ENCODE results near the gene SPC24.

The SPC24 gene

DNA sequence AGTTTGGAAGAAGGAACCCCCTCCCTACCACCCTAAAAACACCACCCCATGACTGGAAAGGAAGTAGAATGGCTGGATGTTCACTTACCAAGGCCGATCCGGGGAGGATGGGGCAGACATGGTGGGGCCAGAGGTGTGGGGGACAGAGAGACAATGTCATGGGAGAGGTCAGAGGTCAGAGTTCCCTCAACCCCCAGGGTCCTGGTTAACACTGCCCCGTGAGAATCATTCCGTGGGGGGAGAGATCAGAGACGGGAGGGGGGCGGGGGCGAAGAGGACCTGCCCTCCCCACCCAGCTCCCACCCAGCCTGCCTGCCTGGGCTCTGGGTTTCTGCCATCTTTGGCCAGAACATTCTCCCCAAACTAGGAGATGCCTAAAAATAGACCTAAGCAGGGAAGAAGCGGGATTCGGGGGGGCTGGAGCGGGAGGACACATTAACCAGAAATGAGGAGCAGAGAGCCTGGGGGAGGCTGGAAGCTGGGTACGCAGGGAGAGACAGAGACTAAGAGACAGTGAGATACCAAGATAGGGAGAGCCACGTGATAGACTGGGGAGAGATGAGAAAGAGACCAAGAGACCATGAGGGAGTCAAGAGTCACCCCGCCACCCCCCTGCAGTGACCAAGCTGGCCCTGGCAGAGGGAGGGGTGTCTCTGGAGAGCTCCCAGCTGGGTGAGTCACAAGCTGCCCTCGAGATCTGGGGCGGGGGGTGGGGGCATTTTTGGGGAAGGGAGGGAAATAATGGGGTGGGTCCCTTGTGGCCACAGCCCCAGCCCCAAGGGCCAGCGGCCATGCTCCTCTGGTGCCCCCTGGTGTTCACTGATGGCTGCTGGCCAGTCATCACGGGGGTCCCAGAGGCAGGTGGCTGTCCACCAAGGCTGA is 47.9 kb upstream of the SPC24 start:
- peak in 1 of 2 experiments; percentile 10 for DNase-seq (ENCODE audit: low read depth in 1 of 2, low spot score in 1 of 2)
- H3K27me3 ChIP-seq (ENCODE audit: insufficient read depth, poor library complexity, severe bottlenecking): no peaks in the 10 kb centered on the region
- no peak for TF ChIP-seq POLR2AphosphoS5 (IDR thresholded peaks at IDR 0.05; ENCODE audit: low read depth)
- TF ChIP-seq, protein P1, sequence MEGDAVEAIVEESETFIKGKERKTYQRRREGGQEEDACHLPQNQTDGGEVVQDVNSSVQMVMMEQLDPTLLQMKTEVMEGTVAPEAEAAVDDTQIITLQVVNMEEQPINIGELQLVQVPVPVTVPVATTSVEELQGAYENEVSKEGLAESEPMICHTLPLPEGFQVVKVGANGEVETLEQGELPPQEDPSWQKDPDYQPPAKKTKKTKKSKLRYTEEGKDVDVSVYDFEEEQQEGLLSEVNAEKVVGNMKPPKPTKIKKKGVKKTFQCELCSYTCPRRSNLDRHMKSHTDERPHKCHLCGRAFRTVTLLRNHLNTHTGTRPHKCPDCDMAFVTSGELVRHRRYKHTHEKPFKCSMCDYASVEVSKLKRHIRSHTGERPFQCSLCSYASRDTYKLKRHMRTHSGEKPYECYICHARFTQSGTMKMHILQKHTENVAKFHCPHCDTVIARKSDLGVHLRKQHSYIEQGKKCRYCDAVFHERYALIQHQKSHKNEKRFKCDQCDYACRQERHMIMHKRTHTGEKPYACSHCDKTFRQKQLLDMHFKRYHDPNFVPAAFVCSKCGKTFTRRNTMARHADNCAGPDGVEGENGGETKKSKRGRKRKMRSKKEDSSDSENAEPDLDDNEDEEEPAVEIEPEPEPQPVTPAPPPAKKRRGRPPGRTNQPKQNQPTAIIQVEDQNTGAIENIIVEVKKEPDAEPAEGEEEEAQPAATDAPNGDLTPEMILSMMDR (IDR thresholded peaks at IDR 0.05; ENCODE audit: insufficient read depth, low read length): peak; percentile 49

DNA sequence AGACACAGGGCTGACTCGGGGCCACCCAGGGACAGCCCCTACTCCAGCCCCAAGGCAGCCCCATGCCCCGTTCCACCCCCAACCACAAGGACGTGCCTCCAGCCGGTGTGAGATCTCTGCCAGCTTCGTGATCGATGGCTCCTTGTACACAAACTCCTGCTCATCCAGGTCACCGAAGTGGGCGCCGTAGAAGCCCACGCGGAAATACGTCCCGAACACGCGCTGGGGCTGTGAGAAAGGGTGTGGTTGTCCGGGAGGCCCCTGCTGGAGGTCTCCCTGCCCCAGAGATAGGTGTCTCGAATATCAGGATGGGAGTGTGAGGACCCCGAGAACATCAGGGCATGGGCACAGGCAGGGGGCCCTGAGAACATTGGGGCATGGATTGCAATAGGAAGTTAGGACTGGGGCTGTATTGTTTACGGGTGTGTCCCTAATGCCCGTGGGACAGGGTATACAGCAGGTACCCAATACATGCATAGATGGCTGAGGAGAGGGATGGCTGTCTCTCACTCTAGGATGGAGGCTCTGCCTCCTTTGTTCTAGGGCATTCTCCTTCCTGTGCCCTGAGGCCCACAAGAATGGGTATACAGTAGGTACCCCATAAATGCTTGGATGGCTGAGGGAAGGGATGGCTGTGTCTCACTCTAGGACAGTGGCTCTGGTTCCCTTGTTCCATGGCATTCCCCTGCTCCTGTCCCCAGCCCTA is 47.1 kb upstream of the SPC24 start:
- Histone ChIP-seq H3K27ac (replicated peaks) (no peak overlapping the region), H3K4me3 (replicated peaks; ENCODE audit: insufficient read depth, low read length) (no peak overlapping the region), H3K27me3 (ENCODE audit: insufficient read depth, poor library complexity, severe bottlenecking) (no peaks in the 10 kb centered on the region)
- DNase-seq (ENCODE audit: low read depth in 1 of 2, low spot score in 1 of 2): no peak
- TF ChIP-seq GABPA (IDR thresholded peaks at IDR 0.05; ENCODE audit: low read depth): no peak

More for the DNA sequence above, 47.9 kb upstream of the SPC24 start:
- Histone ChIP-seq H3K27ac (replicated peaks) (no peak overlapping the region), H3K4me3 (replicated peaks; ENCODE audit: insufficient read depth, low read length) (no peak overlapping the region)

DNA sequence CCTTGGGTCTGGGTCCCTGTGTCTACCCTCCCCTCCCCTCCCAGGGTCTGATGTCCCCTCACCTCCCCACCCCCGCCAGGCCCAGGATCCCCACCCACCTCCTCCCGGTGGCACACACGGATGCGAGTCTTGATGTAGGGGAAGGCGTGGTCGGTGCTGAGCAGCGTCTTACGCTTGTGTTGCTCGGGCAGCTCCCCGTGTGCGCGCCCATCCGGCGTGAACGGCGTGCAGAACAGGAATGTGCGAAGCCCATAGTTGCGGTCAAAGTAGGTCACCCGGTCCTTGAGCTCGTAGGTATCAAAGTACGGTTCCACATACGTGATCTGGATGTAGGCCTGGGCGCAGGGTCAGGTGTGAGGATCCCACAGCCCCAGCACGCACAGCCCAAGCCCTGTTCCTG is 46.2 kb upstream of the SPC24 start:
- no peak for DNase-seq (ENCODE audit: low read depth in 1 of 2, low spot score in 1 of 2)
- Histone ChIP-seq H3K27ac (replicated peaks) (no peak overlapping the region), H3K27me3 (ENCODE audit: insufficient read depth, poor library complexity, severe bottlenecking) (no peaks in the 10 kb centered on the region), H3K4me3 (replicated peaks; ENCODE audit: insufficient read depth, low read length) (no peak overlapping the region)
- TF ChIP-seq, protein P1 (IDR thresholded peaks at IDR 0.05; ENCODE audit: insufficient read depth, low read length): no peak
- TF ChIP-seq POLR2AphosphoS5 (IDR thresholded peaks at IDR 0.05; ENCODE audit: low read depth) (no peak), SPI1 (IDR thresholded peaks at IDR 0.05; ENCODE audit: borderline replicate concordance, low read depth) (no peak), GABPA (IDR thresholded peaks at IDR 0.05; ENCODE audit: low read depth) (no peak)
- TF ChIP-seq, protein P2, sequence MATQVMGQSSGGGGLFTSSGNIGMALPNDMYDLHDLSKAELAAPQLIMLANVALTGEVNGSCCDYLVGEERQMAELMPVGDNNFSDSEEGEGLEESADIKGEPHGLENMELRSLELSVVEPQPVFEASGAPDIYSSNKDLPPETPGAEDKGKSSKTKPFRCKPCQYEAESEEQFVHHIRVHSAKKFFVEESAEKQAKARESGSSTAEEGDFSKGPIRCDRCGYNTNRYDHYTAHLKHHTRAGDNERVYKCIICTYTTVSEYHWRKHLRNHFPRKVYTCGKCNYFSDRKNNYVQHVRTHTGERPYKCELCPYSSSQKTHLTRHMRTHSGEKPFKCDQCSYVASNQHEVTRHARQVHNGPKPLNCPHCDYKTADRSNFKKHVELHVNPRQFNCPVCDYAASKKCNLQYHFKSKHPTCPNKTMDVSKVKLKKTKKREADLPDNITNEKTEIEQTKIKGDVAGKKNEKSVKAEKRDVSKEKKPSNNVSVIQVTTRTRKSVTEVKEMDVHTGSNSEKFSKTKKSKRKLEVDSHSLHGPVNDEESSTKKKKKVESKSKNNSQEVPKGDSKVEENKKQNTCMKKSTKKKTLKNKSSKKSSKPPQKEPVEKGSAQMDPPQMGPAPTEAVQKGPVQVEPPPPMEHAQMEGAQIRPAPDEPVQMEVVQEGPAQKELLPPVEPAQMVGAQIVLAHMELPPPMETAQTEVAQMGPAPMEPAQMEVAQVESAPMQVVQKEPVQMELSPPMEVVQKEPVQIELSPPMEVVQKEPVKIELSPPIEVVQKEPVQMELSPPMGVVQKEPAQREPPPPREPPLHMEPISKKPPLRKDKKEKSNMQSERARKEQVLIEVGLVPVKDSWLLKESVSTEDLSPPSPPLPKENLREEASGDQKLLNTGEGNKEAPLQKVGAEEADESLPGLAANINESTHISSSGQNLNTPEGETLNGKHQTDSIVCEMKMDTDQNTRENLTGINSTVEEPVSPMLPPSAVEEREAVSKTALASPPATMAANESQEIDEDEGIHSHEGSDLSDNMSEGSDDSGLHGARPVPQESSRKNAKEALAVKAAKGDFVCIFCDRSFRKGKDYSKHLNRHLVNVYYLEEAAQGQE (IDR thresholded peaks at IDR 0.05; ENCODE audit: insufficient replicate concordance, low read depth): no peak

DNA sequence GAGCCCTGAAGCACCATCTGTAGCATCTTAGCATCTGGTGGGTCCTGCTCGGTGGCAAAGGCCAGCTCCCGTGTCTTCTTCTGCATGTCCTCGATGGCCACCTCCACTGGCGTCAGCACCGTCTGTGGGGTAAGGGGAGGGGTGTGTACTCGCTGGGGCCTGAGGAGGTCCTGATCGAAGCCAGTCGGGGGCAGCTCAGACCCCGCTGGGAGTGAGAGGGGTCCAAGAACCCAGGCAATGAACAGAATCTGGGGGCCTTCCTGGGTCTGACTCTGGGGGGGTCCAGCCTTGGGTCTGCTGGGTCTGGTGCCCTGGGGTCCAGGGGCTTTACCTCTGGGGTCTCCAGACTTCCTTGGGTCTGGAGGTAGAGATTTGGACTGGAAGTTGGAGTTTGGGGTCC is 45.3 kb upstream of the SPC24 start:
- Histone ChIP-seq H3K27ac (replicated peaks) (no peak overlapping the region), H3K27me3 (ENCODE audit: insufficient read depth, poor library complexity, severe bottlenecking) (peaks cover 7% of the 10 kb centered on the region), H3K4me3 (replicated peaks; ENCODE audit: insufficient read depth, low read length) (no peak overlapping the region)
- TF ChIP-seq, protein P1 (IDR thresholded peaks at IDR 0.05; ENCODE audit: insufficient read depth, low read length): no peak
- TF ChIP-seq GABPA (IDR thresholded peaks at IDR 0.05; ENCODE audit: low read depth) (no peak), POLR2AphosphoS5 (IDR thresholded peaks at IDR 0.05; ENCODE audit: low read depth) (no peak), SPI1 (IDR thresholded peaks at IDR 0.05; ENCODE audit: borderline replicate concordance, low read depth) (no peak)
- TF ChIP-seq, protein P2 (IDR thresholded peaks at IDR 0.05; ENCODE audit: insufficient replicate concordance, low read depth): no peak
- DNase-seq (ENCODE audit: low read depth in 1 of 2, low spot score in 1 of 2): no peak

All from HL-60 (cell line).